Measurements from ENCODE around the gene CDK14. TPM values are rescaled to one million over a fixed set of nuclear protein-coding genes. Genes with fewer than 3 reads are reported as not detected.
A peak's percentile ranks its signal among the peaks of the same experiment; 100 is the strongest.
"Not testable (repeated sequence)": the region's sequence is repeated elsewhere in the genome, so short reads cannot be mapped to it uniquely, and the experiment has no call there.

The CDK14 gene
- total RNA-seq, 1 experiment from 2014 or later, result 39.1 TPM

DNA sequence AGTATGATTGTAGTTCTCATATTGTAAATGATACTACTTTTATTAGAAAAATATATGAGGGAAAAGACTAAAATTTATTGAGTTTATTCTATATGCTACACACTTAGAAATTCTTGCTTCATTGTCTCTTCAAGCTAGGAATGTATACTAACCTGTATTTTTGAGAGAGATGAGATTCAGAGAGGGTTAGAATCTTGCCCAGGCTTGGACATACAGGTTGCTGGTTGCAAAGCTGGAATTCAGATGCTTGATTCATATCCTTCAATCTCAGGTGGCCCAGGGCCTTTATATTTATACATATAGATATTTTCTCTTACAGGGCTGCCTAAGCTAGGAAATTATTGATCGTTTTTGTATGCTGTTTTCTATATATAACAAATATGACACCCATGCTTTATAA lies 324.2 kb downstream of the CDK14 start:
- Histone ChIP-seq H3K4me1 (replicated peaks; ENCODE audit: insufficient read depth) (no peaks in the 10 kb centered on the region), H4K20me1 (ENCODE audit: insufficient read depth) (no peaks in the 10 kb centered on the region), H3K4me3 (no peak overlapping the region), H3K4me2 (no peak overlapping the region), H3F3A (ENCODE audit: insufficient read depth, low read depth) (no peaks in the 10 kb centered on the region), H3K9me3 (ENCODE audit: insufficient read depth, low read depth) (no peaks in the 10 kb centered on the region), H3K9me2 (ENCODE audit: insufficient read depth) (no peaks in the 10 kb centered on the region), H3K27me3 (ENCODE audit: insufficient read depth, low read depth) (no peaks in the 10 kb centered on the region), H3K36me3 (ENCODE audit: low read depth) (no peaks in the 10 kb centered on the region), H3K27ac (no peak overlapping the region), H2AFZ (no peak overlapping the region), H3K79me2 (ENCODE audit: low read depth) (no peaks in the 10 kb centered on the region)
- intact Hi-C loops (cut with micrococcal nuclease; ENCODE audit: unreplicated experiment), result no loop called here
- ChIA-PET POLR2A (ENCODE audit: unreplicated experiment) (no interaction called here), CTCF (no interaction called here)
- no peak for TF ChIP-seq EZH2 (IDR thresholded peaks at IDR 0.05; ENCODE audit: low read depth)
- no peak for DNase-seq
- no TSS peak for BruUV-seq (replicated peaks)

DNA sequence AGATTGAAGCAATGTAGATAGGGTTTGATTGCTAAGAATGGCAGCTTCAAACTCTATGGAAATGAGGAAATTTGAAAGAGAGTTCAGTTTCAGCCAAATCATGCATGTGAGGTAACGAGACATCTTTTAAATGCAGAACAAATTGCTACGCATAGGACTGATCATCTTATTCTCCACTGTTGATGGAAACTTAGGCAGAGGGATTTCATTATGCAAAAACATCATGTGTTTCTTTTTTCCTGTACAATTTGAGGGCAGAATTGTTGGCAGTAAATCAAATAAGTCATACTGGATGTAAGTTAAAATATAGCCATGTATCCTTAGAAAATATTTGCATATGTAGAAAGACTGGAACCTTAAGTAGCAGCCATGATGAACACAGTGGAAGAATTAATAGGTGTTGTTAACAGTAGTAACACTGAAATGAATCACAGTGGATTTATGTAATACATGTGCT lies 327.4 kb downstream of the CDK14 start:
- TF ChIP-seq, protein P1, sequence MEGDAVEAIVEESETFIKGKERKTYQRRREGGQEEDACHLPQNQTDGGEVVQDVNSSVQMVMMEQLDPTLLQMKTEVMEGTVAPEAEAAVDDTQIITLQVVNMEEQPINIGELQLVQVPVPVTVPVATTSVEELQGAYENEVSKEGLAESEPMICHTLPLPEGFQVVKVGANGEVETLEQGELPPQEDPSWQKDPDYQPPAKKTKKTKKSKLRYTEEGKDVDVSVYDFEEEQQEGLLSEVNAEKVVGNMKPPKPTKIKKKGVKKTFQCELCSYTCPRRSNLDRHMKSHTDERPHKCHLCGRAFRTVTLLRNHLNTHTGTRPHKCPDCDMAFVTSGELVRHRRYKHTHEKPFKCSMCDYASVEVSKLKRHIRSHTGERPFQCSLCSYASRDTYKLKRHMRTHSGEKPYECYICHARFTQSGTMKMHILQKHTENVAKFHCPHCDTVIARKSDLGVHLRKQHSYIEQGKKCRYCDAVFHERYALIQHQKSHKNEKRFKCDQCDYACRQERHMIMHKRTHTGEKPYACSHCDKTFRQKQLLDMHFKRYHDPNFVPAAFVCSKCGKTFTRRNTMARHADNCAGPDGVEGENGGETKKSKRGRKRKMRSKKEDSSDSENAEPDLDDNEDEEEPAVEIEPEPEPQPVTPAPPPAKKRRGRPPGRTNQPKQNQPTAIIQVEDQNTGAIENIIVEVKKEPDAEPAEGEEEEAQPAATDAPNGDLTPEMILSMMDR (conservative IDR thresholded peaks at IDR 0.05), result no peak
- TF ChIP-seq EZH2 (IDR thresholded peaks at IDR 0.05; ENCODE audit: low read depth), result no peak
- Histone ChIP-seq H3K79me2 (ENCODE audit: low read depth) (no peaks in the 10 kb centered on the region), H3K27me3 (ENCODE audit: insufficient read depth, low read depth) (no peaks in the 10 kb centered on the region), H3K9me2 (ENCODE audit: insufficient read depth) (no peaks in the 10 kb centered on the region), H3K4me2 (no peak overlapping the region), H3K27ac (no peak overlapping the region), H4K20me1 (ENCODE audit: insufficient read depth) (no peaks in the 10 kb centered on the region), H2AFZ (no peak overlapping the region), H3K9me3 (ENCODE audit: insufficient read depth, low read depth) (no peaks in the 10 kb centered on the region), H3K36me3 (ENCODE audit: low read depth) (no peaks in the 10 kb centered on the region), H3K4me1 (replicated peaks; ENCODE audit: insufficient read depth) (no peaks in the 10 kb centered on the region), H3F3A (ENCODE audit: insufficient read depth, low read depth) (no peaks in the 10 kb centered on the region), H3K4me3 (no peak overlapping the region)
- no TSS peak for BruUV-seq (replicated peaks)
- DNase-seq, result no peak
- intact Hi-C loops (cut with micrococcal nuclease; ENCODE audit: unreplicated experiment), result no loop called here
- ChIA-PET CTCF (no interaction called here), POLR2A (ENCODE audit: unreplicated experiment) (no interaction called here)

DNA sequence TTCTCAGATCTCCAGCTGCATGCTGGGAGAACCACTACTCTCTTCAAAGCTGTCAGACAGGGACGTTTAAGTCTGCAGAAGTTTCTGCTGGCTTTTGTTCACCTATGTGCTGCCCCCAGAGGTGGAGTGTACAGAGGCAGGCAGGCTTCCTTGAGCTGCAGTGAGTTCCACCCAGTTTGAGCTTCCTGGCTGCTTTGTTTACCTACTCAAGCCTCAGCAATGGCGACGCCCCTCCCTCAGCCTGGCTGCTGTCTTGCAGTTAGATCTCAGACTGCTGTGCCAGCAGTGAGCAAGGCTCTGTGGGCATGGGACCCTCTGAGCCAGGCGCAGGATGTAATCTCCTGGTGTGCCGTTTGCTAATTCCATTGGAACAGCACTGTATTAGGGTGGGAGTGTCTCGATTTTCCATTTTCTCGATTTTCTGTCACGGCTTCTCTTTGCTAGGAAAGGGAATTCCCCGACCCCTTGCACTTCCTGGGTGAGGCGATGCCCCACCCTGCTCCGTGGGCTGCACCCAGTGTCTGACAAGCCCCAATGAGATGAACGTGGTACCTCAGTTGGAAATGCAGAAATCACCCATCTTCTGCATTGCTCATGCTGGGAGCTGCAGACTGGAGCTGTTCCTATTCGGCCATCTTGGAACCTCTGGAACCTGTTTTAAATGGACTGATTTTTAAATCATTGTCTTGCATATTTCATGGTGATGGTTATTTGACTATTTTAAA lies 332.7 kb downstream of the CDK14 start:
- BruUV-seq (replicated peaks); H3K4me1 ChIP-seq (replicated peaks; ENCODE audit: insufficient read depth); H3K27ac ChIP-seq; intact Hi-C loops (cut with micrococcal nuclease; ENCODE audit: unreplicated experiment); H3K79me2 ChIP-seq (ENCODE audit: low read depth); H3K9me2 ChIP-seq (ENCODE audit: insufficient read depth); H3K27me3 ChIP-seq (ENCODE audit: insufficient read depth, low read depth); H4K20me1 ChIP-seq (ENCODE audit: insufficient read depth); H3F3A ChIP-seq (ENCODE audit: insufficient read depth, low read depth); H3K36me3 ChIP-seq (ENCODE audit: low read depth); H3K9me3 ChIP-seq (ENCODE audit: insufficient read depth, low read depth): not testable (repeated sequence)
- DNase-seq, result peak in 1 of 2 experiments; percentile 26
- Histone ChIP-seq H3K4me2 (peak overlapping the region; percentile 70), H2AFZ (peak overlapping the region; percentile 71), H3K4me3 (peak overlapping the region; percentile 46; the same call in 1 of the 2 replicates)
- ChIA-PET CTCF (interaction anchor here (0.6 kb wide), 1 partner anchor 681 kb away, joined by 4 read pairs; no protein-coding TSS in a partner anchor), POLR2A (ENCODE audit: unreplicated experiment) (interaction anchor here (0.6 kb wide), 2 partner anchors 37 to 336 kb away, joined by 3 read pairs; no protein-coding TSS in a partner anchor)

DNA sequence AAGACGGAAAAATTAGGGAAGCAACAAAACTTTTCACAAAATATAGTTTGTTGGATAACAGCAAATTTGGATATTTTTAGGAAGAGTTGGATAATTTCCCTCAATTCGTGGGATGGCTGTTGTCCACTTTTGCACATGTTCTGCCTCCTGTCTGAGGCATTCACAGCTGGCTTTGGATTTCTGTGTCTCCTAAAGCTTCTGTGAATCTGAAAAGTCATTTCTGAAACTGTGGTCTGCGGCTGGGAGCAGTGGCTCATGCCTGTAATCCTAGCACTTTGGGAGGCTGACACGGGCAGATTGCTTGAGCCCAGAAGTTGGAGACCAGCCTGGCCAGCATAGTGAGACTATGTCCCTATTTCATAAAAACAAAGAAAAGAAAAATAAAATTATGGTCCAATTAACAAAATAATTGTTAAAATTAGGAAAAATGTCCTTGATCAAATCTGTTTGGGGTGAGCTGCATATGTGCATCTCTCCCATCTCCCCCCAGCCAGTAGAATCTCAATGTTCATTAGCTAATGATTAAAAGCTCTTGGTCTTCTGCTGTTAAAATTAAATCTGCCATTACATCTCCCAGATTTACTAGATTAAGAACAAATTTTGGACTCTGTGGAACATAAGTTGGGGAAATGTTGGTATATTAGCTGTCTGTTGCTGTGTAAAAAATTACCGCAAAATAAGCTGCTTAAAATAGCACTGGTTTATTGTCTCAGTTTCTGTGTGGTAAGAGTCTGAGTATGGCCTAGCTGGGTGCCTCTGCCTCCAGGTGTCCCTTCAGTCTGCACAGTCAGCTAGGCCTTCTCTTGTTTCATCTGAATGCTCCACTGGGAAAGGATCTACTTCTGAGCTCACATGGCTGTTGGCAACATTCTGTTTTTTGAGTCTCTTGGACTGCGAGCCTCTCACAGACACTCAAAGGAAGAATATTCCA lies 336.1 kb downstream of the CDK14 start:
- Histone ChIP-seq H3F3A (ENCODE audit: insufficient read depth, low read depth) (no peaks in the 10 kb centered on the region), H2AFZ (no peak overlapping the region), H3K9me2 (ENCODE audit: insufficient read depth) (no peaks in the 10 kb centered on the region), H3K9me3 (ENCODE audit: insufficient read depth, low read depth) (no peaks in the 10 kb centered on the region), H3K27me3 (ENCODE audit: insufficient read depth, low read depth) (no peaks in the 10 kb centered on the region), H3K4me1 (replicated peaks; ENCODE audit: insufficient read depth) (no peaks in the 10 kb centered on the region), H3K79me2 (ENCODE audit: low read depth) (no peaks in the 10 kb centered on the region), H3K4me2 (no peak overlapping the region), H4K20me1 (ENCODE audit: insufficient read depth) (peaks cover 1% of the 10 kb centered on the region; the same call in 1 of the 2 replicates), H3K4me3 (no peak overlapping the region), H3K27ac (no peak overlapping the region), H3K36me3 (ENCODE audit: low read depth) (no peaks in the 10 kb centered on the region)
- CTCF ChIA-PET, result no interaction called here
- intact Hi-C loops (cut with micrococcal nuclease; ENCODE audit: unreplicated experiment), result no loop called here
- POLR2A ChIA-PET (ENCODE audit: unreplicated experiment), result no interaction called here
- DNase-seq, result no peak
- TF ChIP-seq EZH2 (IDR thresholded peaks at IDR 0.05; ENCODE audit: low read depth), result no peak
- TF ChIP-seq, protein P1 (conservative IDR thresholded peaks at IDR 0.05), result no peak
- no TSS peak for BruUV-seq (replicated peaks)
